Keratinocyte (primary cell): Measurements from ENCODE around the gene A2M.

Source experiments
- EZH2 ChIP-seq: IDR thresholded peaks from one replicate; pipeline ENCODE4 v1.6.1; 2012; ENCODE audit warnings: inconsistent platforms, mild to moderate bottlenecking, low read length, moderate library complexity
- TF ChIP-seq, protein P1 (sequence below), 3 experiments: IDR thresholded peaks in 1 of 3; conservative IDR thresholded peaks in 1 of 3; optimal IDR thresholded peaks in 1 of 3; 2 replicates in 2 of 3; 3 replicates in 1 of 3; pipeline versions ENCODE3 to v1.5.1; 2011; ENCODE audit warnings: low read length in 3 of 3, mild to moderate bottlenecking in 3 of 3, moderate library complexity in 2 of 3, control low read depth in 1 of 3, inconsistent platforms in 1 of 3; ENCODE audit not compliant: insufficient read depth in 2 of 3; ENCODE audit errors: extremely low read depth in 1 of 3

DNA sequence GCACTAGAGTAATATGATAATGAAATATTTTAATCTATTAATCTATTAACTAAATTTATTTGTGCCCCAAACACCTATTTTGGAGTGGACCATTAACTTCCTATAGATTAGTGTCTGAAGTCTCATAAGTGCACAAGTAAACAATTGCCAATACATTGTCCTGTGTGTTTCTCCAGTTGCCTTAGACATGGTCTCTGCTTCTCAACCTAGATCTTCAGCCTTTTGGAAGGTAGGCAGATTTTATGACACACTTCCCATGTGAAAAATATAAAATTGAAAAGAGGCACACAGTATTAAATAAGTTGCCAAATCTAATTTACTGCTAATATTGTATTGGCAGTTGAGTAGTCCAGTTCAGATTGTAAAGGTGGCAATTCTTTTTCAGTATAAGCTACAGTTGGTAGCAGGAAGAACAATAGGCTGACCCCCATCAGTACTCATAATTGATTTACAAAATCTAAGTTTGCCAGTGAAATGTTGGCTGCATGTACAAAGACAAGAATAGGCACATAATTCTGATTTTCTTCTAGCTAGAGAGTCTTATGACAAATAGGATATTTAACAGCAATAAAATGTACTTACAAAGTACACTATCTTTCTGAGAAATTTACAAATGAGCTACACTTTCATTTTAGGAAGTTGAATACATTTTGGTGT is 10.8 kb downstream of the A2M start:
- TF ChIP-seq, protein P1, sequence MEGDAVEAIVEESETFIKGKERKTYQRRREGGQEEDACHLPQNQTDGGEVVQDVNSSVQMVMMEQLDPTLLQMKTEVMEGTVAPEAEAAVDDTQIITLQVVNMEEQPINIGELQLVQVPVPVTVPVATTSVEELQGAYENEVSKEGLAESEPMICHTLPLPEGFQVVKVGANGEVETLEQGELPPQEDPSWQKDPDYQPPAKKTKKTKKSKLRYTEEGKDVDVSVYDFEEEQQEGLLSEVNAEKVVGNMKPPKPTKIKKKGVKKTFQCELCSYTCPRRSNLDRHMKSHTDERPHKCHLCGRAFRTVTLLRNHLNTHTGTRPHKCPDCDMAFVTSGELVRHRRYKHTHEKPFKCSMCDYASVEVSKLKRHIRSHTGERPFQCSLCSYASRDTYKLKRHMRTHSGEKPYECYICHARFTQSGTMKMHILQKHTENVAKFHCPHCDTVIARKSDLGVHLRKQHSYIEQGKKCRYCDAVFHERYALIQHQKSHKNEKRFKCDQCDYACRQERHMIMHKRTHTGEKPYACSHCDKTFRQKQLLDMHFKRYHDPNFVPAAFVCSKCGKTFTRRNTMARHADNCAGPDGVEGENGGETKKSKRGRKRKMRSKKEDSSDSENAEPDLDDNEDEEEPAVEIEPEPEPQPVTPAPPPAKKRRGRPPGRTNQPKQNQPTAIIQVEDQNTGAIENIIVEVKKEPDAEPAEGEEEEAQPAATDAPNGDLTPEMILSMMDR (optimal IDR thresholded peaks at IDR 0.05 in 1 of 3, IDR thresholded peaks at IDR 0.05 in 1 of 3, conservative IDR thresholded peaks at IDR 0.05 in 1 of 3; ENCODE audit: extremely low read depth in 1 of 3, insufficient read depth in 2 of 3, low read length in 3 of 3) = no peak
- no peak for TF ChIP-seq EZH2
